ENCODE results near the gene SPSB1. TPM values are rescaled to one million over a fixed set of nuclear protein-coding genes. Genes with fewer than 3 reads are reported as not detected.

Gene SPSB1
- polyA plus RNA-seq (ENCODE audit: insufficient read length in 3 of 3), result 10 to 100 TPM; 10.8 to 11.8 (median 11.6) TPM

- no peak for DNase-seq (ENCODE audit: low read depth in 3 of 3, low spot score in 2 of 3)
Measured at GRCh38 chr1:9292361-9293240, at the start of gene SPSB1. TSS of gene SPSB1 (plus strand) at chr1:9292894. CDS start at chr1:9355892, 62,998 bp downstream.

GRCh38 chr1:9243066-9243739, 49.5 kb upstream of the SPSB1 start:
- no peak for DNase-seq (ENCODE audit: low read depth in 3 of 3, low spot score in 2 of 3)

- no peak for DNase-seq (ENCODE audit: low read depth in 3 of 3, low spot score in 2 of 3)
Measured at GRCh38 chr1:9244501-9245229, 48.0 kb upstream of the SPSB1 start.

GRCh38 chr1:9245230-9245619, 47.5 kb upstream of the SPSB1 start:
- DNase-seq (ENCODE audit: low read depth in 3 of 3, low spot score in 2 of 3), result no peak

GRCh38 chr1:9245661-9246060, 47.0 kb upstream of the SPSB1 start:
- no peak for DNase-seq (ENCODE audit: low read depth in 3 of 3, low spot score in 2 of 3)

- no peak for DNase-seq (ENCODE audit: low read depth in 3 of 3, low spot score in 2 of 3)
Measured at GRCh38 chr1:9246215-9246614, 46.5 kb upstream of the SPSB1 start.

GRCh38 chr1:9246841-9247785, 45.6 kb upstream of the SPSB1 start:
- DNase-seq (ENCODE audit: low read depth in 3 of 3, low spot score in 2 of 3), result no peak

- no peak for DNase-seq (ENCODE audit: low read depth in 3 of 3, low spot score in 2 of 3)
Measured at GRCh38 chr1:9247894-9248293, 44.8 kb upstream of the SPSB1 start.

GRCh38 chr1:9248341-9249262, 44.1 kb upstream of the SPSB1 start:
- no peak for DNase-seq (ENCODE audit: low read depth in 3 of 3, low spot score in 2 of 3)

GRCh38 chr1:9249263-9249533, 43.5 kb upstream of the SPSB1 start:
- DNase-seq (ENCODE audit: low read depth in 3 of 3, low spot score in 2 of 3), result no peak

GRCh38 chr1:9249534-9250410, 42.9 kb upstream of the SPSB1 start:
- no peak for DNase-seq (ENCODE audit: low read depth in 3 of 3, low spot score in 2 of 3)

- no peak for DNase-seq (ENCODE audit: low read depth in 3 of 3, low spot score in 2 of 3)
Measured at GRCh38 chr1:9250411-9251381, 42.0 kb upstream of the SPSB1 start.

- no peak for DNase-seq (ENCODE audit: low read depth in 3 of 3, low spot score in 2 of 3)
Measured at GRCh38 chr1:9251501-9251900, 41.2 kb upstream of the SPSB1 start.

- no peak for DNase-seq (ENCODE audit: low read depth in 3 of 3, low spot score in 2 of 3)
Measured at GRCh38 chr1:9253004-9253403, 39.7 kb upstream of the SPSB1 start.

GRCh38 chr1:9253453-9254105, 39.1 kb upstream of the SPSB1 start:
- DNase-seq (ENCODE audit: low read depth in 3 of 3, low spot score in 2 of 3), result no peak

- DNase-seq (ENCODE audit: low read depth in 3 of 3, low spot score in 2 of 3), result no peak
Measured at GRCh38 chr1:9256332-9256731, 36.4 kb upstream of the SPSB1 start.

GRCh38 chr1:9257851-9258250, 34.8 kb upstream of the SPSB1 start:
- DNase-seq (ENCODE audit: low read depth in 3 of 3, low spot score in 2 of 3), result no peak

Measured in right renal cortex interstitium (tissue), 3 donors.